GM18526 (cell line): Measurements from ENCODE around the gene NFKBIZ.
A peak's percentile ranks its signal among the peaks of the same experiment; 100 is the strongest.

Experiments
- POLR2A ChIP-seq: IDR thresholded peaks from 3 replicates; pipeline ENCODE4 v1.6.1; 2011; ENCODE audit not compliant: insufficient read length; ENCODE audit errors: extremely low read depth

The NFKBIZ gene

GRCh38 chr3:101854608-101855304, 5.4 kb downstream of the NFKBIZ start:
- no peak for TF ChIP-seq POLR2A

- TF ChIP-seq POLR2A: no peak
Observed at GRCh38 chr3:101857301-101857741, 8.0 kb downstream of the NFKBIZ start.

- no peak for TF ChIP-seq POLR2A
Observed at GRCh38 chr3:101858464-101859030, 9.2 kb downstream of the NFKBIZ start.

GRCh38 chr3:101859882-101860448, 10.7 kb downstream of the NFKBIZ start:
- TF ChIP-seq POLR2A: no peak

GRCh38 chr3:101861212-101861788, 12.0 kb downstream of the NFKBIZ start:
- peak; percentile 22 for TF ChIP-seq POLR2A

- no peak for TF ChIP-seq POLR2A
Observed at GRCh38 chr3:101861789-101862415, 12.6 kb downstream of the NFKBIZ start.

GRCh38 chr3:101862416-101863165, 13.3 kb downstream of the NFKBIZ start:
- no peak for TF ChIP-seq POLR2A

GRCh38 chr3:101865751-101866509, 16.6 kb downstream of the NFKBIZ start:
- TF ChIP-seq POLR2A: no peak

- no peak for TF ChIP-seq POLR2A
Observed at GRCh38 chr3:101867511-101867910, 18.2 kb downstream of the NFKBIZ start.

GRCh38 chr3:101867996-101868395, 18.7 kb downstream of the NFKBIZ start:
- TF ChIP-seq POLR2A: no peak

- no peak for TF ChIP-seq POLR2A
Observed at GRCh38 chr3:101868534-101869464, 19.5 kb downstream of the NFKBIZ start.

GRCh38 chr3:101870138-101870537, 20.8 kb downstream of the NFKBIZ start:
- TF ChIP-seq POLR2A: no peak

- no peak for TF ChIP-seq POLR2A
Observed at GRCh38 chr3:101873619-101874018, 24.3 kb downstream of the NFKBIZ start.

- no peak for TF ChIP-seq POLR2A
Observed at GRCh38 chr3:101876142-101876541, 26.8 kb downstream of the NFKBIZ start.

- TF ChIP-seq POLR2A: no peak
Observed at GRCh38 chr3:101878589-101878988, 29.3 kb downstream of the NFKBIZ start.
